Measurements from ENCODE around the gene GALNT12. TPM values are rescaled to one million over a fixed set of nuclear protein-coding genes. Genes with fewer than 3 reads are reported as not detected.

The GALNT12 gene
- total RNA-seq, 3 donors from 2014 or later: 2.6 to 6.6 (median 3.9) TPM

DNA sequence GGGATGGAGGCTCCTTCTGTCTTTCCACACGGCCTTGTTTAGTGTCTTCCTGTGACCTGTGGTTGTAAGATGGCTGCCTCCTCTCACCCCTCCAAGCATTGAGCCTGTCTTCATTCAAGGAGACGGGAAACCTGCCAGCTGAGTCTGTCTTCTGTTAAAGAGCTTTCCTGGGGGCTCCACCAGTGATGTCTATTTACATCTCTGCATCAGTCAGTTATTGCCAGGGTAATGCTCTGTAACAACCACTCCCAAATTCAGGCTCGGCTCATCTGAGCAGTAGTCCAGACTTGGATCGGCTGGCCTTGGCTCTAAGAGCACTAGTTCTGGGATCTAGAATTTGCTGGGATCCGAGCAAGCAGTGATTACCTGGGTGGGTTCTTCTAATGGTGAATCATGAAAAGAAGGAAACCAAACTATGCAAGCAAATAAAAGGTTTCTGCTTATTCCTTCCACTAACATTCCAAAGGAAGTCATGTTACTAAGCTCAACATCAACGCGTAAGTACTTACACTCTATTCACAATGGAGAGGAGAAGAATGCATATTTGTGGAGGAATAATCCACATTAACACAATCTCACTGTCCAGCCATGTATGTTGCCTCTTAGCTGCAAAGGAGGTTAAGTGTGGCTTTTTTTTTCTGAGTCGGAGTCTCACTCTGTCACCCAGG lies 61.7 kb downstream of the GALNT12 start:
- Histone ChIP-seq H3K27me3 (no peaks in the 10 kb centered on the region), H3K4me1 (peaks cover 0 to 3% of the 10 kb centered on the region in 2 donors), H3K27ac (no peak overlapping the region), H3K9me3 (no peaks in the 10 kb centered on the region), H3K4me3 (no peak overlapping the region), H3K36me3 (no peaks in the 10 kb centered on the region)
- intact Hi-C loops (cut with DNase I; ENCODE audit: low total_unique reads): no loop called here
- no peak for DNase-seq (ENCODE audit: low spot score in 2 of 2)
- no peak for TF ChIP-seq POLR2AphosphoS5 (IDR thresholded peaks at IDR 0.05)
- TF ChIP-seq, protein P1, sequence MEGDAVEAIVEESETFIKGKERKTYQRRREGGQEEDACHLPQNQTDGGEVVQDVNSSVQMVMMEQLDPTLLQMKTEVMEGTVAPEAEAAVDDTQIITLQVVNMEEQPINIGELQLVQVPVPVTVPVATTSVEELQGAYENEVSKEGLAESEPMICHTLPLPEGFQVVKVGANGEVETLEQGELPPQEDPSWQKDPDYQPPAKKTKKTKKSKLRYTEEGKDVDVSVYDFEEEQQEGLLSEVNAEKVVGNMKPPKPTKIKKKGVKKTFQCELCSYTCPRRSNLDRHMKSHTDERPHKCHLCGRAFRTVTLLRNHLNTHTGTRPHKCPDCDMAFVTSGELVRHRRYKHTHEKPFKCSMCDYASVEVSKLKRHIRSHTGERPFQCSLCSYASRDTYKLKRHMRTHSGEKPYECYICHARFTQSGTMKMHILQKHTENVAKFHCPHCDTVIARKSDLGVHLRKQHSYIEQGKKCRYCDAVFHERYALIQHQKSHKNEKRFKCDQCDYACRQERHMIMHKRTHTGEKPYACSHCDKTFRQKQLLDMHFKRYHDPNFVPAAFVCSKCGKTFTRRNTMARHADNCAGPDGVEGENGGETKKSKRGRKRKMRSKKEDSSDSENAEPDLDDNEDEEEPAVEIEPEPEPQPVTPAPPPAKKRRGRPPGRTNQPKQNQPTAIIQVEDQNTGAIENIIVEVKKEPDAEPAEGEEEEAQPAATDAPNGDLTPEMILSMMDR (IDR thresholded peaks at IDR 0.05): no peak
- TF ChIP-seq POLR2A (IDR thresholded peaks at IDR 0.05): no peak

DNA sequence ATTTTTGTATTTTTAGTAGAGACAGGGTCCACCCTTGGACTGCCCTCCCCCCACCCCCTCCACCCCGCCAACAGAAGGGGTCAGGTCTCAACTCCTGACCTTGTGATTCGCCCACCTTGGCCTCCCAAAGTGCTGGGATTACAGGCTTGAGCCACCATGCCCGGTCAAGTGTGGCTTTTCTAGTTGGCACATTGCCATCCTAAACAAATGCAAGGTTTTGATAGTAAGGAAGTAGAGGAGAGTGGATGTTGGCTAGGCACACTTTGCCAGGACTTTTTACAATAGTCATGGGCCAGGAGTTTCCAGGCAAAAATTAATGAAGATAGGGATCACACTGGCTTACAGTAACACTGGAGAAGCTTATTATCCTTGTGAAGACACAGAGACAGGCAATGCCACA lies 62.4 kb downstream of the GALNT12 start:
- H3K27me3 ChIP-seq: no peaks in the 10 kb centered on the region
- intact Hi-C loops (cut with DNase I; ENCODE audit: low total_unique reads): no loop called here
- no peak for DNase-seq (ENCODE audit: low spot score in 2 of 2)
- no peaks in the 10 kb centered on the region for H3K9me3 ChIP-seq
- TF ChIP-seq POLR2A (IDR thresholded peaks at IDR 0.05) (no peak), POLR2AphosphoS5 (IDR thresholded peaks at IDR 0.05) (no peak)
- TF ChIP-seq, protein P1 (IDR thresholded peaks at IDR 0.05): no peak
- H3K36me3 ChIP-seq: no peaks in the 10 kb centered on the region
- H3K4me3 ChIP-seq: no peak overlapping the region
- no peak overlapping the region for H3K27ac ChIP-seq
- H3K4me1 ChIP-seq: no peaks in the 10 kb centered on the region

DNA sequence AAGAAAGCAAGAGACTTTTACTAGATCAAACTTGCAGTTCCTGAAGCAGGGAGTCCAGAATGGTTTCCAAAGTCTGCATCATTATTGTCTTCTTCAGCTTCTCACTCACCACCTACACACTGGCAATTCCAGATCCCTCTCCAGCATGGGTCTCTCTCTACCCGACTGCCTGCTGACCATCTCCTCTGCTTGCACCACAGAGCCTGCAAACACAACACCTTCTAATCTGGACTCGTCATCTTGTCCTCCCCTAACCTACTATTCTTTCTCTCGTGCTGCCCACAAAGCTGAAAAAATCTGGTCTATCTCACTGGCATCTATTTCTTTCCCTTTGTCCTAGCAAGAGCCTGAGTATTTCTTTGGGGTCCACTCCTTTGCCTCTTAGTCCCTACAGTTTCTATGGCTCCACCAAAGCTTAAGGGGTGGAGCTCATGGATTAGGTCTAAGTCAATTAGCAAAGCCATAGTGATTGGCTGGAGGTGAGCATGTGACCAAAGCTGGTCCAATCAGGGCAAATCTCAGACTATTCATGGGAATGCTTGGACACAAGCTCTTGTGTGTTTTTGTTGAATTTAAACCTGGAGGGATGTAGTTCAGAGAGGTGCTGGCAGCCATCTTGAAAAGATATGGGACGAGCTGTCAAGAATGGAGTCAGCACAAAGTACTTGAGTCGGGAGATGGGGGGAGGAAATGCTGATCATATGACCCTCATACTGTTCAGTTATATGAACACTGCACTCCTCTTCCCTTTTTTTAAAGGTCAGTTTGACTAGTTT lies 63.5 kb downstream of the GALNT12 start:
- intact Hi-C loops (cut with DNase I; ENCODE audit: low total_unique reads): no loop called here
- Histone ChIP-seq H3K9me3 (no peaks in the 10 kb centered on the region), H3K4me3 (no peak overlapping the region), H3K4me1 (no peaks in the 10 kb centered on the region), H3K27me3 (no peaks in the 10 kb centered on the region), H3K27ac (no peak overlapping the region), H3K36me3 (no peaks in the 10 kb centered on the region)
- no peak for DNase-seq (ENCODE audit: low spot score in 2 of 2)
- TF ChIP-seq POLR2A (IDR thresholded peaks at IDR 0.05) (no peak), POLR2AphosphoS5 (IDR thresholded peaks at IDR 0.05) (no peak)
- TF ChIP-seq, protein P1 (IDR thresholded peaks at IDR 0.05): no peak

DNA sequence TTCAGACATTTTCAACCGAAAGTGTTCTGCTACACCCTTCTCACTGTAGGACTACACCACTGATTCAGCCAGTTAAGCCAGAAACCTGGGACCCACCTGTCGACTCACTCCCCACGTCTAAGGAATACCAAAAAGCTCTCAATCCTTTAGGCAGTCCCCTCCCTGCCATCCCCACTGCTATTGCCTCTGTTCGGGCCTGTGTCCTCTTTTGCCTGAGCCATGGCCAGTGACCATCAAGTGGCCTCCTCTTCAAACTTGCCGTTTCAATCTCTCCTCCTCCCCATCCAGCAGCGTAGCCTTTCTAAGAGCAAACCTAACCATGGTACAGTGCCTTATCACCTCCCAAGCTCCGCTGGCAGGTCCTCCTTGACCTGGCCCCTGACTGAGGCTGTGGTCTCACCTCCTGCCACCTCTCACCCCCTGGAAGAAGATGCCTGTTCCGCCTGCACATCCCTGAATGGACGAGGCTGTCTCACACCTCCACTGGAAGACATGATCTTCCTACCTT lies 64.1 kb downstream of the GALNT12 start:
- no peaks in the 10 kb centered on the region for H3K4me1 ChIP-seq
- H3K9me3 ChIP-seq: no peaks in the 10 kb centered on the region
- H3K27me3 ChIP-seq: no peaks in the 10 kb centered on the region
- H3K27ac ChIP-seq: no peak overlapping the region
- H3K36me3 ChIP-seq: no peaks in the 10 kb centered on the region
- intact Hi-C loops (cut with DNase I; ENCODE audit: low total_unique reads): no loop called here
- TF ChIP-seq POLR2AphosphoS5 (IDR thresholded peaks at IDR 0.05): no peak
- TF ChIP-seq, protein P1 (IDR thresholded peaks at IDR 0.05): no peak
- no peak for TF ChIP-seq POLR2A (IDR thresholded peaks at IDR 0.05)
- no peak for DNase-seq (ENCODE audit: low spot score in 2 of 2)
- H3K4me3 ChIP-seq: no peak overlapping the region

DNA sequence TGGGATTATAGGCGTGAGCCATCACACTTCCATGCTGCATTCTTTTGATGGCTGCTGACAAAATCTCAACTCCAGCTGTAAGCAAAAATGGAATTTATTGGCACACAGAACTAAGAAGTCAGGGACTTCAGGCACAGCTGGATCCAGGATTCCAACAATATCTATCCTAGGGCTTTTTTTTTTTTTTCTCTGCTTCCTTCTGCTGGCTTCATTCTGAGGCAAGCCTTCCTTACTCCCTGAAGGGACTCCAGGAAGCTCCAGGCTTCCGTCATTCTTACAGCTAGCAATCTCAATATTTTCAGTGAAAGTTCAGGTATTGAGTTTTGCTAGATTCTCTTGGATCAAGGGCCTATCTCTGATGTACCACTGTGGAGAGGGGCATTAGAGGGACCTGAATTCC lies 66.1 kb downstream of the GALNT12 start:
- intact Hi-C loops (cut with DNase I; ENCODE audit: low total_unique reads): no loop called here
- Histone ChIP-seq H3K4me3 (no peak overlapping the region), H3K27me3 (no peaks in the 10 kb centered on the region), H3K9me3 (no peaks in the 10 kb centered on the region), H3K27ac (no peak overlapping the region), H3K36me3 (no peaks in the 10 kb centered on the region), H3K4me1 (no peaks in the 10 kb centered on the region)
- TF ChIP-seq, protein P1 (IDR thresholded peaks at IDR 0.05): no peak
- TF ChIP-seq POLR2AphosphoS5 (IDR thresholded peaks at IDR 0.05): no peak
- TF ChIP-seq POLR2A (IDR thresholded peaks at IDR 0.05): no peak
- DNase-seq (ENCODE audit: low spot score in 2 of 2): no peak

Measured in breast epithelium (tissue), 4 donors.